GM12874 (cell line): ENCODE data around the gene GNG7.

Experiments used
- TF ChIP-seq, protein P1 (sequence below): IDR thresholded peaks from 2 replicates; pipeline ENCODE4 v1.5.1; 2011; ENCODE audit warnings: low read depth, mild to moderate bottlenecking, control low read depth, low read length, moderate library complexity; ENCODE audit not compliant: insufficient read depth

The GNG7 gene

GRCh38 chr19:2720777-2721569, 18.5 kb upstream of the GNG7 start, which contains the start of gene DIRAS1:
Gene DIRAS1 (minus strand): TSS chr19:2721372. CDS start chr19:2717806, 3,566 bp downstream.
- TF ChIP-seq, protein P1, sequence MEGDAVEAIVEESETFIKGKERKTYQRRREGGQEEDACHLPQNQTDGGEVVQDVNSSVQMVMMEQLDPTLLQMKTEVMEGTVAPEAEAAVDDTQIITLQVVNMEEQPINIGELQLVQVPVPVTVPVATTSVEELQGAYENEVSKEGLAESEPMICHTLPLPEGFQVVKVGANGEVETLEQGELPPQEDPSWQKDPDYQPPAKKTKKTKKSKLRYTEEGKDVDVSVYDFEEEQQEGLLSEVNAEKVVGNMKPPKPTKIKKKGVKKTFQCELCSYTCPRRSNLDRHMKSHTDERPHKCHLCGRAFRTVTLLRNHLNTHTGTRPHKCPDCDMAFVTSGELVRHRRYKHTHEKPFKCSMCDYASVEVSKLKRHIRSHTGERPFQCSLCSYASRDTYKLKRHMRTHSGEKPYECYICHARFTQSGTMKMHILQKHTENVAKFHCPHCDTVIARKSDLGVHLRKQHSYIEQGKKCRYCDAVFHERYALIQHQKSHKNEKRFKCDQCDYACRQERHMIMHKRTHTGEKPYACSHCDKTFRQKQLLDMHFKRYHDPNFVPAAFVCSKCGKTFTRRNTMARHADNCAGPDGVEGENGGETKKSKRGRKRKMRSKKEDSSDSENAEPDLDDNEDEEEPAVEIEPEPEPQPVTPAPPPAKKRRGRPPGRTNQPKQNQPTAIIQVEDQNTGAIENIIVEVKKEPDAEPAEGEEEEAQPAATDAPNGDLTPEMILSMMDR = no peak

DNA sequence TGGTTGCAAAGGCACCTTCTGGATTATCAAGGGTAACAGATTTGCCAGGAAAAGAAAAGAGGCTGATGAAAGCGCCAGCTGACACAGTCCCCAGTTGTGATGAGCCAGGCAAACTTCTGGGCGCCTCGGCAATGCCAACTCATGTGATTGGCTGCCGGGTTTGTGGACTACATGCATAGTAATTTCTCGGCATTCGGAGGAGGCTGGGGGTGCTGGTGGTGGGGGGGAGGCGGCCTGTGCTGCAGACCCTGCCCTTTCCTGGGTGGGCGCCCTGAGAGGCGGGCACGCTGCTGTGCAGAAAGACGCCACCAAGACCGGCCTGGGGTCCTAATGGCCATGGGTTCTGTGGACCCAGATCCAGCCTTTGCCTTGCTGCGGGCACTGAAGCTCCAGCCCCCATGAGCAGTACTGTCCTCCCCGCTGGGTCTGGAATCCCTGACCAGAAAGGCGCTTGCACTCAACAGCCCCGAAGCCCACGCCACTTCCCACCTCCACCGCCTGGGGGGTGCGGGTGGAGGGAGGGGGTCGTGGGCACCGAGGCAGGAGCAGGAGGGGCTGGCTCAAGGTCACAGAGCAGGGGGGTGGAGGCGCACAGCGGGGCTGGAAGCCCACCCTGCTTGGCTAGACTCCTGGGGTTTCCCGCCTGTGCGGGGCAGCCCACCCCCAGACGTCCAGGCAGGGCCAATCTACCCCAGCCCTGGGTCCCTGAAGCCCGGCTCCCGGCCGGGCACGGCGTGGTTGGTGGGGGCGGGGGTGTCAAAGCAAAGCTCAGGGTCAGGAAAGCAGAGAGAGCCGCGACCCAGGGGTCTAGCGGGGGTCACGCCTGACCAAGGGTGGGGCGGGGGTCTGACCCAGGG, 17.7 kb upstream of the GNG7 start:
- TF ChIP-seq, protein P1 = 0 out of 2 replicates have a peak, but pooled peaks have one; percentile 14

DNA sequence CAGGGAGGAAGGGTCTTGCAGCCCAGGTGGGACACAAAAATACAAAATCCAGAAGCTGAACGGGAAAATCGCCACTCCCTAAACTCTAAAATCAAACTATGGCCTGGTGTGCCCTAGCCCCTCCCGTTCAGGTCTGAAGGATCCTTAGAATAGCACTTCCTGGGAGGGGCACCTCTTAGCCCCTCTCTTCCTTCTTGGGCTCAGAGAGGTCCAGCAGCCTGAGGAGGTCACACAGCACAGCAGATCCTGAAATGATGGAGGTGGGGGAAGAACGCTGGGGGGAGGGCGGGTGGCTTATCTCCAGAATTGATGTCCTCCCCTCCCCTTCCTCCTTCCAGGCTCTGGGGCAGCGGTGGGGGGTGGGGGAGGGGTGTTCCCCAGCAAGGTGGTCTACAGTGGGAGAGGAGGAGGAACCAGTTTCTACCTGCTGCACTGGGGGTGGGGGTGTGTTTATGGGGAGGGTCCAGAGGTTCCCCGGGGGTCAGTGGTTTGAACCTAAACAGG, 16.8 kb upstream of the GNG7 start:
- TF ChIP-seq, protein P1 = no peak

DNA sequence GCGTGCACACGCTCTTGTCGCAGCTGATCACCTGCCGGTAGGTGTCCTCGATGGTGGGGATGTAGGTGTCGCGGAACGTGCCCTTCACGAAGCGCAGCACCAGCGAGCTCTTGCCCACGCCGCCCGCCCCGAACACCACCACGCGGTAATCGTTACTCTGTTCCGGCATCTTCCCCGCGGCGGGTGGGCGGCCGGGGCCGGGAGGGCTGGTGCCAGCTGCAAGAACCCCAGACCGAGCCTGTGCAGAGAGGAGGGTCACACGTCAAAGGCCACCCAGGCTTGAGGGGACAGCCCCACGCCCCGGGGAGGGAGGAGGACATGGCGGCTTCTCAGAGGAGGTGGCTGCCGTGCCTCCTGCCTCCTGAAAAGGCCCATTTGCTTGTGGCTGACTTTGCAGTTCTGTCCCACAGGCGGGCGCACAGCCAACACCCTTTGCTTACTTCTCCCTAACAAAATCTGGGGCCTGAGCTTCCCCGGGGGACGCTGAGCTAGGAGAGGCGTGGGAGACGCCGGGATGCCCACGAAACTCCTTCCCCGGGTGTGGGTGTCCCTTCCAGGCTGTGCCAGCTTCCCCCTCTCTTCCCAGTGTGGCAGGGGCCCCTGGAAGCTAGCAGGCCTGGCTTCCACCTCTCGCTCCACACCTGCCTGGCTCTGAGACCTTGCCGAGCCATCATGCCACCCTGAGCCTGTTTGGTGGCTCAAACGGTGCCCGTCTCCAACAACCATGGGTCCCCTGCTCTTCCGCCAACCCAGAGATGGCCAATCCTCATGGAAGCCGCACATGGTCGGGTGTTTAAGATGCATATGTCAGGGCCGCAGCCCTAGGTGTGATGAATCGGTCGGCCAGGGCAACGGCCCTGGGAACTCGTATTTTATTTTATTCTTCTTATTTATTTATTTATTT, 15.4 kb upstream of the GNG7 start:
- TF ChIP-seq, protein P1 = no peak

- TF ChIP-seq, protein P1 = no peak
Measured at GRCh38 chr19:2716722-2717637, 14.5 kb upstream of the GNG7 start.

GRCh38 chr19:2716275-2716650, 13.8 kb upstream of the GNG7 start:
- TF ChIP-seq, protein P1 = no peak
